ACHN (cell line): ENCODE data around the gene CRYBA4.

Source experiments
- DNase-seq: peaks from one replicate; pipeline ENCODE4 v3.0.0-alpha.2; 2015
- in situ Hi-C: cut with HindIII; loops from 2 replicates; pipeline ENCODE4 v1.10.0; 2017; ENCODE audit warnings: low sequenced_read_pairs, low pct_ligation_motif_present, low pct_unique_long_range_greater_than_20kb

Gene CRYBA4

DNA sequence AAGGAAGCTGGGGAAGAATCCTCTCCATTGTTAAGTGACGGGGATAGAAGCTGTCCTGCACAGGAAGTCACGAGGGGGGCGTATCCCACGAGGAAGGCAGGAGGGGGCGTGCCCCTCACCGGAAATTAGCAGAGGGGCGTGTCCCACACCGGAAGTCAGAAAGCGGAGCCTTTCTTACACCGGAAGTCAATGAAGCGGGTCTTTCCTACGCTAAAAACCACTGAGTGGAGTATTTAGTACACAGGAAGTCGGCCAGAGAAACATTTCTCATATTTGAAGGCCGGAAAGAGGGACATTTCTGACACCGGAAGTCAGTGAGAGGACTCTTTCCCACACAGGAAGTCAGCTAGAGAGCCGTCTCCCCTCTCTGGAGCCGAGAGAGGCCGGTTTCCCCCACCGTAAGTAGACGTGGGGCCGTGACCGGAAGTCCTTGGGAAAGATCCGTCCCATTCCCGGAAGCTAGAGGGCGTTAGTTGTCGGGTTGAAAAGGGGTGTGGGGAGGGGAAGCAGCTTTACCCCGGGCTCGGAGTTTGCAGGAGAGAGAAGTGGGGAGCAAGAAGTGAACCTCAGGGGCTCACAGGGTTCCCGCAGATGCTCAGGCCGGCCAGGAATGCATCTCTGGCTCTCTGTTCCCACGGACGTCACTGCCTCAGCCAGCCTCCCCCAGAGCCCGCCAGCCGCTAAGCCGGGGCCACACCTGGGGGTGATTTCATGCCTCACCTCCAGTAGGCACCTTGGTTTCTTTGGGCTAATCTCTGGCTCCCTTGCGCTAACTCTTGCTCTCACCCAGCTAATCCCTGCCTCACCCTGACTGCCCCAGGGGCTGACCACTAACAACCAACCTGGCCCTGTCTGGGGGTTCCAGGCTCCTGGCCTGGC, 51.1 kb downstream of the CRYBA4 start:
- peak; percentile 91 for DNase-seq
- in situ Hi-C loops = no loop called here

DNA sequence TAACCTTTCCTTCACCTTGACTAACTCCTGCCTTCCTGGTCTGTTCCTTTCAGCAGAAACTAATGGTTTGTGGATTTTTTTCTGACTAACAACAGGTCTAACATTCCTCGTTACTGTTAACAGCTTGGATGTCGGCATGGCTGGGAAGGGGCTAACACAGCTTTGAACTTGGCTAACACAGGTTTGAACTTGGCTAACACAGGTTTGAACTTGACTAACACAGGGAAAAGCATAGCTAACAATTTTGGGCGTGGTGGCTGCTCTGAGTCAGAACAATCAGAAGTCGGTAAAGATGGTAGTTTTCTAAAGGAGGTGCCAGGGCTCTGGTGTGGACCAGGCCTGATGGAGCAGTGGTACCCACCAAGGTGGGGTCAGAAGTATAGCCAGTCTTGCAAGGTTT, 51.7 kb downstream of the CRYBA4 start:
- in situ Hi-C loops = no loop called here
- DNase-seq = no peak

DNA sequence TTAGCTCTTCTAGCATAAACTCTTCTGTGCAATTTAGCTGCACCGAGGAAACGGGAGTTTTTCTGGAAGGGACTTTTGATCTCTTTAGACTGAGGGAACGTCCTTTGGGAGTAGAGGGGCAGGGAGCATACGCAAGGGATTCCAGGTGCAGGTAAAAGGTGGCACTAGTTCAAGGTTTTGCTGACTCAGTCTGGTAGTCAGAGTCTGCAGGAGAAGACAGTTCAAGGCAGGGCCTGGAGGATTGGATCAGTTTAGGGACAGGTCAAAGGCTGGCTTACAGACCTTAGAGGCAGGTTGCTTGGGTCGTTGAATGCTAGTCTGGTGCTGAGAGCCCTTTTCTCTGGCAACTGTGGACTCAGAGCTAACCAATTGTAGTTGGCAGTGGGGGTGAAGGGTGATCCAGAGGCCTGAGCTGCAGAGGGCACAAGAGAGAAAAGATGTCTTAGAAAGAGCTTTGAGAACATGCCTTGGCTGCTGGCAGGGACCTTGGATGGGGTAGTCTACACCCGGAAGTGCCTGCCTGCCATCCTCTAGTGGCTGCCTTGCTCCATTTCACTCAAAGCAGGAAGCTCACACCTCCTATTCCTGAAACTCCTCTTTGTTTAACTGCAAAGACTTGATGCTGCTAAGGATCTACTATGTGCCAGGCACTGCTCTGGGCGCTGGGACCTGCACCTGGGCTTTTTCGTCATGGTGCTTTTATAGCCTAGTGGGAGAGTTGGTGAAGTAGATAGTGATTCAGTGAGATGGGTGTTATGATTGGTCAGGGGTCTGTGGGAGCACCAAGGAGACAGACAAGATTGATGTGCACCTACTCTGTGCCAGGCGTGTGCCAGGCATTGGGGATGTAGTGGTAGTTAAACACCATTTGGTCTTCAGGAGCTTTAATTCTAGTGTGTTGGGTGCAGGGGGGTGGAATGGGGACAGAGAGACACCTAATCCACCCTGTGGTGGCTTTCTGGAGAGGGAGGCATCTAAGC, 52.7 kb downstream of the CRYBA4 start:
- in situ Hi-C loops = no loop called here
- DNase-seq = no peak

DNA sequence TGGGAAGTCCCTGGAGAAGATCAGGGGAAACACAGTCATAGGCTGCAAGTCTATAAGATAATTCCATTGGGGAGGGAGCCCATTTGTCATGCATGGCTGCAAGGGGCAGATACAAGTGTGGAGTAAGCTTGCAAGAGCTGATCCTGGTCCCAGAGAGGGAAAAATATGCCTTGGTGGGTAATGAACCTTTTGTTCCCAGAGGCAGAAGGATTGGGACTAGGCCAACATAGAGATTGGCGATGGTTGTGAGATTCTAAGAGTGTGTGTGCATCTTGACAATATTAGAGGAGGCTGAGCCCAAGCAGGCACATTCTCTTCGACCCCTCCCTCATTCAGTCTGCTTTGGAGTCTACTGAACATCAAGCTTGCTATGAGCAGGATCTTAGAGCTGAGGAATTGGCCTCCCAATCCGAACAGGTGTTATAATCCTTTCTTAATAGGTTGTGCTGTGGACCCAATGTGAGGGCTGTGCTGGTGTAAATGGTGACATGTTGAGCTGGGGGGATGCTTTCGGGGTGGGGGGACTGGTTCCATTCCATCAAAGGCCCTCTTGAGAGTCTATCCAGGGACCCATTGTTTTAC, 54.0 kb downstream of the CRYBA4 start:
- DNase-seq = no peak
- in situ Hi-C loops = no loop called here

DNA sequence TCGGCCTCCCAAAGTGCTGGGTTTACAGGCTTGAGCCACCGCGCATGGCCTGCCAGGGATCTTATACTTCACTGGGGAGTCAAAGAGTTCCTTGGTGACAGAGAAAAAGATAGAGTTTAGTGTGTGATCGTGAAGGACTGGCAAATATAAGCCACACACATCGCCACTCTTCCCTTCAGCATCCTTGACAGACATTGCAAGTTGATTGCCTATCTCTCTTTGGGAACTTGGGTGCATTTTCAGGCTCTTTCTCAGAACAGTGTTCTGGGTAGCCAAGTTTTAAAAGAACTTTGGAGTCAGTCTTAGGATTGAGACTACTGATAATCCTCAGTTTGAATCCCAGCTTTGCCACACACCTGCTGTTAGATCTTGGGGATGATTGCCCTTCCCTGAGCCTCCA, 55.5 kb downstream of the CRYBA4 start:
- no peak for DNase-seq
- in situ Hi-C loops = no loop called here

DNA sequence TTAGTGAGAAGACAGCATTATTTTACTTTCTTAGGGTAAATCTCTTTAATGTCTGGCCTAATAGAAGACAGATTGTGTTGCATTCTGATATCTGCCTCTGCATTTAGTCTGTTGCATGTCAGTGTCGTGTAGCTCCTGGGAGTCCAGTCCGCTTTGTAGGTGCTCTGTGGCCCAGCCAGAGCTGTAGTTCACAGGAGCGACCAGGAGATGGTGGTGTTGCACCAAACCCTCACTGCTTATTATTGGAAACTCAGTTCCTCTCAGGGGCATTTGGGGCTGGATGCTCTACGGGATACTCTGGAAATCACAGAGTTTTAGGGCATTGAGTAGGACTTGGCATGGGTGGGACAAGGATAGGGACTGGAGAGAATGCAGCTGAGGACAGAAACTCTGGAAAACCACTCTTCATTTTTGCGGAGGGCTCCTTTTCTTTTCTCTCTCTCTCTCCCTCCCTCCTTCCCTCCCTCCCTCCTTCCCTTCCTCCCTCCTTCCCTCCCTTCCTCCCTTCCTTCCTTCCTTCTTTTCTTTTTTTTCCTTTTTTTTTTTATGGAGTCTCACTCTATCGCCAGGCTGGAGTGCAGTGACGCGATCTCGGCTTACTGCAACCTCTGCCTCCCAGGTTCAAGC, 57.4 kb downstream of the CRYBA4 start:
- peak; percentile 76 for DNase-seq
- in situ Hi-C loops = no loop called here
